Stomach smooth muscle (tissue), 2 donors: ENCODE measurements around the gene CDK17.

Source experiments
- H3K27ac ChIP-seq: one replicate; pipeline ENCODE4 v1.7.0; 2013; ENCODE audit warnings: mild to moderate bottlenecking, low read length, inconsistent platforms
- H3K27me3 ChIP-seq, 2 donors: one replicate each; pipeline ENCODE4 v1.7.0; 2013; ENCODE audit warnings: low read length in 2 of 2; ENCODE audit not compliant: insufficient read depth in 2 of 2, control insufficient read depth in 1 of 2
- H3K36me3 ChIP-seq, 2 donors: one replicate each; pipeline ENCODE4 v1.7.0; 2013; ENCODE audit warnings: low read length in 2 of 2; ENCODE audit not compliant: control insufficient read depth in 2 of 2, insufficient read depth in 2 of 2
- H3K4me1 ChIP-seq: one replicate; pipeline ENCODE4 v1.7.0; 2013; ENCODE audit warnings: low read length; ENCODE audit not compliant: control insufficient read depth, insufficient read depth
- H3K4me3 ChIP-seq, 2 donors: one replicate each; pipeline ENCODE4 v1.7.0; 2013; ENCODE audit warnings: low read length in 2 of 2
- H3K9ac ChIP-seq, 2 donors: one replicate each; pipeline ENCODE4 v1.7.0; 2013; ENCODE audit warnings: low read length in 2 of 2, mild to moderate bottlenecking in 1 of 2
- H3K9me3 ChIP-seq, 2 donors: one replicate each; pipeline ENCODE4 v1.7.0; 2013; ENCODE audit warnings: low read length in 2 of 2; ENCODE audit not compliant: control insufficient read depth in 2 of 2
- donor health status: healthy.
- donor health status: Pancreatic carcinoma.

Gene CDK17

GRCh38 chr12:96301732-96302131 is 98.5 kb downstream of the CDK17 start:
- no peak overlapping the region for H3K9ac ChIP-seq
- H3K9me3 ChIP-seq, result no peaks in the 10 kb centered on the region
- peaks cover 2 to 13% of the 10 kb centered on the region in 2 donors for H3K36me3 ChIP-seq
- no peaks in the 10 kb centered on the region for H3K4me1 ChIP-seq
- no peaks in the 10 kb centered on the region for H3K27me3 ChIP-seq
- H3K27ac ChIP-seq, result no peak overlapping the region
- H3K4me3 ChIP-seq, result no peak overlapping the region

- Histone ChIP-seq H3K9ac (no peak overlapping the region), H3K27me3 (no peaks in the 10 kb centered on the region), H3K27ac (no peak overlapping the region), H3K4me1 (no peaks in the 10 kb centered on the region), H3K36me3 (peaks cover 2 to 13% of the 10 kb centered on the region in 2 donors), H3K4me3 (no peak overlapping the region), H3K9me3 (no peaks in the 10 kb centered on the region)
Measured at GRCh38 chr12:96300064-96300463, 100.2 kb downstream of the CDK17 start.

GRCh38 chr12:96297504-96297903 is 102.7 kb downstream of the CDK17 start:
- H3K27ac ChIP-seq, result no peak overlapping the region
- H3K4me3 ChIP-seq, result no peak overlapping the region
- no peaks in the 10 kb centered on the region for H3K9me3 ChIP-seq
- peaks cover 2 to 19% of the 10 kb centered on the region in 2 donors for H3K36me3 ChIP-seq
- H3K27me3 ChIP-seq, result no peaks in the 10 kb centered on the region
- H3K4me1 ChIP-seq, result no peaks in the 10 kb centered on the region
- no peak overlapping the region for H3K9ac ChIP-seq

- Histone ChIP-seq H3K36me3 (peaks cover 2 to 20% of the 10 kb centered on the region in 2 donors), H3K27ac (no peak overlapping the region)
Measured at GRCh38 chr12:96295532-96296160, 104.6 kb downstream of the CDK17 start.

GRCh38 chr12:96294831-96295230 is 105.4 kb downstream of the CDK17 start:
- no peak overlapping the region for H3K9ac ChIP-seq
- no peak overlapping the region for H3K4me3 ChIP-seq
- no peaks in the 10 kb centered on the region for H3K27me3 ChIP-seq
- peaks cover 2 to 23% of the 10 kb centered on the region in 2 donors for H3K36me3 ChIP-seq
- no peaks in the 10 kb centered on the region for H3K9me3 ChIP-seq
- no peaks in the 10 kb centered on the region for H3K4me1 ChIP-seq
- H3K27ac ChIP-seq, result no peak overlapping the region

More at GRCh38 chr12:96295532-96296160, 104.6 kb downstream of the CDK17 start:
- Histone ChIP-seq H3K9ac (no peak overlapping the region), H3K27me3 (no peaks in the 10 kb centered on the region), H3K4me3 (no peak overlapping the region), H3K9me3 (no peaks in the 10 kb centered on the region), H3K4me1 (no peaks in the 10 kb centered on the region)

GRCh38 chr12:96293093-96293492 is 107.1 kb downstream of the CDK17 start:
- no peak overlapping the region for H3K4me3 ChIP-seq
- peaks cover 8 to 24% of the 10 kb centered on the region in 2 donors for H3K36me3 ChIP-seq
- H3K27ac ChIP-seq, result no peak overlapping the region
- no peaks in the 10 kb centered on the region for H3K27me3 ChIP-seq
- H3K9me3 ChIP-seq, result no peaks in the 10 kb centered on the region
- H3K9ac ChIP-seq, result no peak overlapping the region
- no peaks in the 10 kb centered on the region for H3K4me1 ChIP-seq

- peaks cover 5 to 42% of the 10 kb centered on the region in 2 donors for H3K36me3 ChIP-seq
- H3K9me3 ChIP-seq, result no peaks in the 10 kb centered on the region
- no peaks in the 10 kb centered on the region for H3K27me3 ChIP-seq
- H3K27ac ChIP-seq, result no peak overlapping the region
- H3K4me3 ChIP-seq, result no peak overlapping the region
- H3K4me1 ChIP-seq, result no peaks in the 10 kb centered on the region
- no peak overlapping the region for H3K9ac ChIP-seq
Measured at GRCh38 chr12:96289067-96289466, 111.2 kb downstream of the CDK17 start.

- Histone ChIP-seq H3K9me3 (no peaks in the 10 kb centered on the region), H3K4me1 (no peaks in the 10 kb centered on the region), H3K27ac (no peak overlapping the region), H3K27me3 (no peaks in the 10 kb centered on the region), H3K36me3 (peaks cover 12 to 46% of the 10 kb centered on the region in 2 donors), H3K9ac (no peak overlapping the region), H3K4me3 (no peak overlapping the region)
Measured at GRCh38 chr12:96285158-96285557, 115.1 kb downstream of the CDK17 start.

GRCh38 chr12:96274331-96274730 is 125.9 kb downstream of the CDK17 start:
- no peaks in the 10 kb centered on the region for H3K27me3 ChIP-seq
- no peak overlapping the region for H3K9ac ChIP-seq
- no peaks in the 10 kb centered on the region for H3K9me3 ChIP-seq
- H3K36me3 ChIP-seq, result peaks cover 13 to 15% of the 10 kb centered on the region in 2 donors
- no peak overlapping the region for H3K4me3 ChIP-seq
- H3K27ac ChIP-seq, result no peak overlapping the region
- H3K4me1 ChIP-seq, result no peaks in the 10 kb centered on the region

- Histone ChIP-seq H3K36me3 (peaks cover 13 to 15% of the 10 kb centered on the region in 2 donors), H3K4me1 (no peaks in the 10 kb centered on the region), H3K9me3 (no peaks in the 10 kb centered on the region), H3K4me3 (no peak overlapping the region), H3K9ac (no peak overlapping the region), H3K27ac (no peak overlapping the region), H3K27me3 (no peaks in the 10 kb centered on the region)
Measured at GRCh38 chr12:96271469-96272199, 128.6 kb downstream of the CDK17 start.

- Histone ChIP-seq H3K27me3 (no peaks in the 10 kb centered on the region), H3K4me3 (no peak overlapping the region), H3K27ac (no peak overlapping the region), H3K9me3 (no peaks in the 10 kb centered on the region), H3K4me1 (peaks cover 3% of the 10 kb centered on the region), H3K9ac (no peak overlapping the region), H3K36me3 (peaks cover 5 to 7% of the 10 kb centered on the region in 2 donors)
Measured at GRCh38 chr12:96266238-96266637, 134.0 kb downstream of the CDK17 start.
